Stimulated activated CD8-positive, alpha-beta memory T cell treated with anti-CD3 and anti-CD28 coated beads, Interleukin-12 subunit alpha, Interleukin-12 subunit beta, amount 100 ng/mL, for 24 hours (primary cell): ENCODE data around the gene EIF5.
"Not testable (repeated sequence)": the region's sequence is repeated elsewhere in the genome, so short reads cannot be mapped to it uniquely, and the experiment has no call there.

ENCODE experiments used
- DNase-seq: peaks from one replicate; pipeline ENCODE4 v3.0.0-alpha.2; 2020; ENCODE audit errors: extremely low read depth

Gene EIF5

GRCh38 chr14:103336191-103336590, 2.2 kb downstream of the EIF5 start:
- no peak for DNase-seq

- DNase-seq, result no peak
These were observed 3.8 kb downstream of the EIF5 start for GRCh38 chr14:103337794-103338193.

- no peak for DNase-seq
These were observed 5.5 kb downstream of the EIF5 start for GRCh38 chr14:103339561-103339960.

- no peak for DNase-seq
These were observed 6.6 kb downstream of the EIF5 start for GRCh38 chr14:103340480-103341212.

GRCh38 chr14:103341250-103342129, 7.5 kb downstream of the EIF5 start:
- no peak for DNase-seq

GRCh38 chr14:103343164-103343879, 9.3 kb downstream of the EIF5 start:
- no peak for DNase-seq

GRCh38 chr14:103343905-103344797, 10.1 kb downstream of the EIF5 start:
- no peak for DNase-seq

GRCh38 chr14:103346286-103346685, 12.2 kb downstream of the EIF5 start:
- no peak for DNase-seq

- DNase-seq, result no peak
These were observed 13.2 kb downstream of the EIF5 start for GRCh38 chr14:103347091-103347815.

GRCh38 chr14:103348154-103348553, 14.1 kb downstream of the EIF5 start:
- DNase-seq, result no peak

GRCh38 chr14:103349982-103350381, 15.9 kb downstream of the EIF5 start:
- DNase-seq, result no peak

GRCh38 chr14:103353362-103353761, 19.3 kb downstream of the EIF5 start:
- DNase-seq, result no peak

GRCh38 chr14:103354141-103354540, 20.1 kb downstream of the EIF5 start:
- no peak for DNase-seq

- DNase-seq, result no peak
These were observed 22.1 kb downstream of the EIF5 start for GRCh38 chr14:103356024-103356682.

- not testable (repeated sequence) for DNase-seq
These were observed 23.5 kb downstream of the EIF5 start for GRCh38 chr14:103357552-103357951.

- DNase-seq, result no peak
These were observed 26.5 kb downstream of the EIF5 start for GRCh38 chr14:103360548-103360947.

- no peak for DNase-seq
These were observed 27.8 kb downstream of the EIF5 start for GRCh38 chr14:103361867-103362266.

- DNase-seq, result no peak
These were observed 28.7 kb downstream of the EIF5 start for GRCh38 chr14:103362780-103363179.

GRCh38 chr14:103366741-103367140, 32.7 kb downstream of the EIF5 start:
- DNase-seq, result no peak

- no peak for DNase-seq
These were observed 34.0 kb downstream of the EIF5 start for GRCh38 chr14:103367995-103368394.
